Lower leg skin (tissue), 3 donors: ENCODE results near the gene ACOX1.

Source experiments
- CTCF ChIP-seq, 3 donors: fragments of 450-650 bp; IDR thresholded peaks; one replicate each; pipeline ENCODE4 v1.5.1; 2016; ENCODE audit warnings: antibody characterized with exemption in 3 of 3, mild to moderate bottlenecking in 3 of 3, moderate library complexity in 2 of 3
- POLR2A ChIP-seq, 2 donors: fragments of 450-650 bp; IDR thresholded peaks; one replicate each; pipeline ENCODE4 v1.6.1; 2016 to 2017; ENCODE audit warnings: antibody characterized with exemption in 2 of 2, mild to moderate bottlenecking in 1 of 2, moderate library complexity in 1 of 2

GRCh38 chr17:75920045-75920560 is 58.9 kb downstream of the ACOX1 start:
- TF ChIP-seq POLR2A (IDR thresholded peaks at IDR 0.05) (no peak), CTCF (IDR thresholded peaks at IDR 0.05) (no peak)
